ENCODE results near the gene PRKG1. TPM values are rescaled to one million over a fixed set of nuclear protein-coding genes. Genes with fewer than 3 reads are reported as not detected.

PRKG1 gene
- total RNA-seq, 4 donors from 2014 or later, result 24.0 to 89.1 (median 45.7) TPM

DNA sequence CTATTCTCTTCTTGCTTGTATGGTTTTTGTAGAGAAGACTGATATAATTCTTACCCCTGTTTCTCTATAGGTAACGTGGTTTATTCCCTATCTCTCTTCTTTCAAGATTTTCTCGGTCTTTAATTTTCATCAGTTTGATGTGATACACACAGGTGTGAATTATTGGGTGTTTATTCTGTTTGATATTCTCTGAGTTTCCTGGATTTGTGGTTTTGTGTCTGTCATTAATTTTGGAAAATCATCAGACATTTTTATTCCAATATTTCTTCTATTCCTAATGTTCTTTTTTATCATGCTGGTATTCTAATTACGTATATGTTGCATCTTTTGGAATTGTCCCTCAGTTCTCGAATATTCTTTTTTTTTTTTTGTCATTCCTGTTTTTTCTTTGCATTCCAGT, 850.1 kb downstream of the PRKG1 start:
- H3K9me3 ChIP-seq, result no peaks in the 10 kb centered on the region
- H3K4me3 ChIP-seq, result no peak overlapping the region
- H3K27me3 ChIP-seq, result no peaks in the 10 kb centered on the region
- H3K27ac ChIP-seq, result no peak overlapping the region
- no peaks in the 10 kb centered on the region for H3K4me1 ChIP-seq
- DNase-seq, result no peak
- TF ChIP-seq CTCF (IDR thresholded peaks at IDR 0.05) (no peak), POLR2A (IDR thresholded peaks at IDR 0.05) (no peak)
- no peaks in the 10 kb centered on the region for H3K36me3 ChIP-seq

DNA sequence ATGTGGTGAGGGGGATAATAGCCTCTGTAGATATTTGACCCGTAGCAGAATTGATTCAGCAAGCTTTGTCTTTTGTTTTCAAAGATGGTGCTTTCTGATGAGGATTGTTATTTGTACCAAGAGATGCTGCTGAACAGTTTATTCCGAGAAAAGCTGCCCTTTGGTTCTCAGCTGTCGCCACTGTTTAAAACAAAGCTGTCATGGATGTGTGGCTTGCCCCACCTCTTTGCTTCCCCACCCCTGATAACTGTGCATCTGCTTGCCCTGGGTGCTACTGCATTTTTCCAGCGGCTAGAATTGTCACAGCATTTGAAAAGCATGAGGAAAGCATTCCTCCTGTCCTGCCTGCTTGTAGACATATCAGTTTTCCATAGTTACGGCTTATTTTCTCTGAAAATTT, 852.0 kb downstream of the PRKG1 start:
- Histone ChIP-seq H3K4me1 (no peaks in the 10 kb centered on the region), H3K27me3 (no peaks in the 10 kb centered on the region), H3K27ac (no peak overlapping the region), H3K9me3 (no peaks in the 10 kb centered on the region), H3K36me3 (no peaks in the 10 kb centered on the region), H3K4me3 (no peak overlapping the region)
- no peak for DNase-seq
- TF ChIP-seq CTCF (IDR thresholded peaks at IDR 0.05), result no peak
- no peak for TF ChIP-seq POLR2A (IDR thresholded peaks at IDR 0.05)

- H3K4me1 ChIP-seq, result no peaks in the 10 kb centered on the region
- no peak overlapping the region for H3K4me3 ChIP-seq
- no peak for DNase-seq
- H3K27ac ChIP-seq, result no peak overlapping the region
- H3K27me3 ChIP-seq, result no peaks in the 10 kb centered on the region
- no peaks in the 10 kb centered on the region for H3K36me3 ChIP-seq
- no peaks in the 10 kb centered on the region for H3K9me3 ChIP-seq
- TF ChIP-seq CTCF (IDR thresholded peaks at IDR 0.05), result no peak
- TF ChIP-seq POLR2A (IDR thresholded peaks at IDR 0.05), result no peak
These were observed 853.9 kb downstream of the PRKG1 start for GRCh38 chr10:51928162-51928561.

- DNase-seq, result no peak
- Histone ChIP-seq H3K27ac (no peak overlapping the region), H3K4me3 (no peak overlapping the region), H3K9me3 (no peaks in the 10 kb centered on the region), H3K27me3 (no peaks in the 10 kb centered on the region), H3K36me3 (no peaks in the 10 kb centered on the region), H3K4me1 (no peaks in the 10 kb centered on the region)
- no peak for TF ChIP-seq CTCF (IDR thresholded peaks at IDR 0.05)
- TF ChIP-seq POLR2A (IDR thresholded peaks at IDR 0.05), result no peak
These were observed 858.2 kb downstream of the PRKG1 start for GRCh38 chr10:51932530-51932929.

- TF ChIP-seq POLR2A (IDR thresholded peaks at IDR 0.05), result no peak
- no peak for TF ChIP-seq CTCF (IDR thresholded peaks at IDR 0.05)
These were observed 860.1 kb downstream of the PRKG1 start for GRCh38 chr10:51934373-51934772.

GRCh38 chr10:51935341-51935740, 861.1 kb downstream of the PRKG1 start:
- Histone ChIP-seq H3K4me3 (no peak overlapping the region), H3K27ac (no peak overlapping the region), H3K4me1 (no peaks in the 10 kb centered on the region), H3K36me3 (no peaks in the 10 kb centered on the region), H3K27me3 (no peaks in the 10 kb centered on the region), H3K9me3 (no peaks in the 10 kb centered on the region)
- no peak for DNase-seq
- no peak for TF ChIP-seq POLR2A (IDR thresholded peaks at IDR 0.05)
- no peak for TF ChIP-seq CTCF (IDR thresholded peaks at IDR 0.05)

More at GRCh38 chr10:51934373-51934772, 860.1 kb downstream of the PRKG1 start:
- Histone ChIP-seq H3K27ac (no peak overlapping the region), H3K27me3 (no peaks in the 10 kb centered on the region), H3K4me1 (no peaks in the 10 kb centered on the region), H3K4me3 (no peak overlapping the region), H3K36me3 (no peaks in the 10 kb centered on the region), H3K9me3 (no peaks in the 10 kb centered on the region)
- no peak for DNase-seq

Data from Peyer's patch (tissue), 4 donors.